Measurements from ENCODE around the gene CRIM1.

DNA sequence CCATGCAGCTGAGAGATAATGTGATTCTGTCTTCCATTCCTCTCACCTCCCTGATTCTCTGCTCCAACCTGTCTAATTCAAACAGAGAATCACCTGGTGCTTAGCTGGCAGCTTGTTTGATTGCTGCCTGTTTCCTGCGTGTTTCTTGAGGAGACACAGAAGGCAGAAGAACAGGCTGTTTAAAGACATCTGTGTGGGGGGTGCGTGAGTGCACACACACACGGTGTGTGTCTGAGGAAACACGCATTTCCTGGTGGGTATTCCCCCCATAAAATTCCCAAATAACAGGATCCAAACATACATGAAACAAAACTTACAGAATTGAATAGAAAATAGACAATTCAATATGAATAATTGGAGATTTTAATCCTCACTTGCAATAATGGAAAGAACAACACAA lies 29.3 kb upstream of the CRIM1 start:
- no peak for TF ChIP-seq POLR2AphosphoS5 (IDR thresholded peaks at IDR 0.05)
- TF ChIP-seq, protein P1, sequence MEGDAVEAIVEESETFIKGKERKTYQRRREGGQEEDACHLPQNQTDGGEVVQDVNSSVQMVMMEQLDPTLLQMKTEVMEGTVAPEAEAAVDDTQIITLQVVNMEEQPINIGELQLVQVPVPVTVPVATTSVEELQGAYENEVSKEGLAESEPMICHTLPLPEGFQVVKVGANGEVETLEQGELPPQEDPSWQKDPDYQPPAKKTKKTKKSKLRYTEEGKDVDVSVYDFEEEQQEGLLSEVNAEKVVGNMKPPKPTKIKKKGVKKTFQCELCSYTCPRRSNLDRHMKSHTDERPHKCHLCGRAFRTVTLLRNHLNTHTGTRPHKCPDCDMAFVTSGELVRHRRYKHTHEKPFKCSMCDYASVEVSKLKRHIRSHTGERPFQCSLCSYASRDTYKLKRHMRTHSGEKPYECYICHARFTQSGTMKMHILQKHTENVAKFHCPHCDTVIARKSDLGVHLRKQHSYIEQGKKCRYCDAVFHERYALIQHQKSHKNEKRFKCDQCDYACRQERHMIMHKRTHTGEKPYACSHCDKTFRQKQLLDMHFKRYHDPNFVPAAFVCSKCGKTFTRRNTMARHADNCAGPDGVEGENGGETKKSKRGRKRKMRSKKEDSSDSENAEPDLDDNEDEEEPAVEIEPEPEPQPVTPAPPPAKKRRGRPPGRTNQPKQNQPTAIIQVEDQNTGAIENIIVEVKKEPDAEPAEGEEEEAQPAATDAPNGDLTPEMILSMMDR (IDR thresholded peaks at IDR 0.05), result no peak

All from upper lobe of left lung (tissue), 4 donors.